CD14-positive monocyte (primary cell): ENCODE measurements around the gene OSBPL2. TPM values are rescaled to one million over a fixed set of nuclear protein-coding genes. Genes with fewer than 3 reads are reported as not detected.

Experiments
- DNase-seq, 3 donors: peaks; one replicate each; pipeline ENCODE4 v3.0.0-alpha.2; 2011 to 2022
- H2AFZ ChIP-seq: 2 replicates; pipeline ENCODE4 v1.6.0; 2012; ENCODE audit warnings: mild to moderate bottlenecking, low read depth, low read length, inconsistent platforms; ENCODE audit not compliant: insufficient read depth, poor library complexity, severe bottlenecking
- H3K27ac ChIP-seq, 2 donors: 1 replicate in 1 of 2; 2 replicates in 1 of 2; pipeline ENCODE4 v1.5.1; 2012 to 2013; ENCODE audit warnings: low read length in 2 of 2, control low read depth in 1 of 2, inconsistent platforms in 1 of 2, low read depth in 1 of 2, mild to moderate bottlenecking in 1 of 2
- H3K27me3 ChIP-seq, 2 donors: one replicate each; pipeline versions ENCODE4 v1.6.0 to v1.6.1; 2011 to 2013; ENCODE audit warnings: low read length in 2 of 2; ENCODE audit not compliant: control insufficient read depth in 2 of 2, insufficient read depth in 2 of 2
- H3K36me3 ChIP-seq, 2 donors: replicated peaks in 1 of 2; 1 replicate in 1 of 2; 2 replicates in 1 of 2; pipeline versions ENCODE4 v1.5.1 to v1.6.1; 2012 to 2013; ENCODE audit warnings: low read length in 2 of 2, control low read depth in 1 of 2, inconsistent platforms in 1 of 2, mild to moderate bottlenecking in 1 of 2; ENCODE audit not compliant: insufficient read depth in 2 of 2, control insufficient read depth in 1 of 2
- H3K4me1 ChIP-seq, 2 donors: 1 replicate in 1 of 2; 2 replicates in 1 of 2; pipeline versions ENCODE4 v1.5.1 to v1.6.1; 2012 to 2013; ENCODE audit warnings: low read length in 2 of 2, control low read depth in 1 of 2, inconsistent platforms in 1 of 2, mild to moderate bottlenecking in 1 of 2, moderate library complexity in 1 of 2; ENCODE audit not compliant: insufficient read depth in 2 of 2, control insufficient read depth in 1 of 2
- H3K4me2 ChIP-seq: replicated peaks from 2 replicates; pipeline ENCODE3; 2012; ENCODE audit warnings: low read length, moderate library complexity, mild to moderate bottlenecking; ENCODE audit not compliant: poor library complexity, severe bottlenecking; ENCODE audit errors: extremely low read depth
- H3K4me3 ChIP-seq, 3 experiments: fragments of 200-600 bp in 1 of 3; sonication (generic) in 1 of 3; replicated peaks in 1 of 3; 1 replicate in 2 of 3; 2 replicates in 1 of 3; pipeline ENCODE4 v1.5.1; 2011 to 2013; ENCODE audit warnings: low read length in 3 of 3, mild to moderate bottlenecking in 3 of 3, control low read depth in 2 of 3, low read depth in 2 of 3, inconsistent platforms in 1 of 3, moderate library complexity in 1 of 3
- H3K79me2 ChIP-seq: 2 replicates; pipeline ENCODE4 v1.6.0; 2012; ENCODE audit warnings: mild to moderate bottlenecking, control low read depth, inconsistent platforms, low read length, moderate library complexity; ENCODE audit not compliant: insufficient read depth
- H3K9ac ChIP-seq: 2 replicates; pipeline ENCODE4 v1.6.0; 2017; ENCODE audit warnings: low read length, mild to moderate bottlenecking; ENCODE audit not compliant: insufficient read depth, poor library complexity, severe bottlenecking
- H3K9me3 ChIP-seq, 2 donors: replicated peaks in 1 of 2; 1 replicate in 1 of 2; 2 replicates in 1 of 2; pipeline versions ENCODE4 v1.5.1 to v1.6.1; 2012 to 2013; ENCODE audit warnings: low read length in 2 of 2, control low read depth in 1 of 2; ENCODE audit not compliant: control insufficient read depth in 1 of 2, insufficient read depth in 1 of 2
- H4K20me1 ChIP-seq: 2 replicates; pipeline ENCODE4 v1.6.0; 2012; ENCODE audit warnings: mild to moderate bottlenecking, low read length, control low read depth, moderate library complexity; ENCODE audit not compliant: insufficient read depth
- H3K27ac Mint-ChIP-seq, 7 donors: one replicate each; pipeline ENCODE4 v1.8.0; 2020; ENCODE audit warnings: mild to moderate bottlenecking in 7 of 7, mixed read lengths in 7 of 7, moderate library complexity in 6 of 7, inconsistent platforms in 2 of 7
- H3K27me3 Mint-ChIP-seq, 3 donors: one replicate each; pipeline ENCODE4 v1.8.0; 2021 to 2022; ENCODE audit warnings: low read depth in 3 of 3, mild to moderate bottlenecking in 3 of 3, mixed read lengths in 3 of 3, moderate library complexity in 3 of 3, inconsistent platforms in 1 of 3
- H3K36me3 Mint-ChIP-seq, 2 donors: one replicate each; pipeline ENCODE4 v1.8.0; 2020; ENCODE audit warnings: mixed read lengths in 2 of 2, inconsistent platforms in 1 of 2, mild to moderate bottlenecking in 1 of 2
- H3K4me1 Mint-ChIP-seq: one replicate; pipeline ENCODE4 v1.8.0; 2020; ENCODE audit warnings: mild to moderate bottlenecking, mixed read lengths
- H3K4me3 Mint-ChIP-seq, 2 donors: one replicate each; pipeline ENCODE4 v1.8.0; 2020; ENCODE audit warnings: mild to moderate bottlenecking in 2 of 2, mixed read lengths in 2 of 2, moderate library complexity in 1 of 2
- H3K9me3 Mint-ChIP-seq, 7 donors: one replicate each; pipeline ENCODE4 v1.8.0; 2020 to 2022; ENCODE audit warnings: mixed read lengths in 7 of 7, mild to moderate bottlenecking in 6 of 7, moderate library complexity in 6 of 7, inconsistent platforms in 2 of 7
- CTCF ChIP-seq: fragments of 200-600 bp; IDR thresholded peaks from one replicate; pipeline ENCODE4 v1.8.0; 2022; ENCODE audit warnings: antibody characterized with exemption, mild to moderate bottlenecking
- WGBS: methylation state at CpG from one replicate; pipeline ENCODE4 v1.1.5; 2013; ENCODE audit warnings: missing lambda C conversion rate; ENCODE audit not compliant: insufficient coverage; 5-methylcytosine and 5-hydroxymethylcytosine counted together
- intact Hi-C, 2 donors: fragments of 100-400 bp; cut with micrococcal nuclease; formaldehyde crosslinking; loops; one replicate each; pipeline versions ENCODE4 v1.15.0 to v1.15.1; 2023
- polyA plus RNA-seq, 3 donors: library from polyadenylated mRNA; depleted of rRNA in 1 of 3; unstranded in 2 of 3; stranded (reverse) in 1 of 3; fragments of 300-500 nt in 2 of 3; fragments of >200 nt in 1 of 3; fragmentation: Illumina TruSeq in 2 of 3; gene quantifications; 1 replicate in 2 of 3; 2 replicates in 1 of 3; pipeline ENCODE4 v1.2.3, GENCODE V29; 2012 to 2021

Gene OSBPL2
- polyA plus RNA-seq, 3 donors, result 12.9 to 29.1 (median 17.9) TPM

- TF ChIP-seq CTCF, result no peak
- H4K20me1 ChIP-seq, result no peaks in the 10 kb centered on the region
- H3K27me3 Mint-ChIP-seq, result no peaks in the 10 kb centered on the region
- intact Hi-C loops, result no loop called here
- H3K79me2 ChIP-seq, result no peaks in the 10 kb centered on the region
- H3K27me3 ChIP-seq, result no peaks in the 10 kb centered on the region
- no peak overlapping the region for H3K9ac ChIP-seq
- H3K9me3 Mint-ChIP-seq, result peaks cover 0 to 3% (median 0%) of the 10 kb centered on the region in 7 donors
- peaks cover 68 to 86% of the 10 kb centered on the region in 2 donors for H3K36me3 Mint-ChIP-seq
- 100% methylated on average over 1 of the region's 6 CpGs for WGBS
- H3K4me2 ChIP-seq, result no peak overlapping the region
- no peaks in the 10 kb centered on the region for H3K9me3 ChIP-seq
- H3K27ac Mint-ChIP-seq, result no peak overlapping the region
- no peaks in the 10 kb centered on the region for H3K4me1 Mint-ChIP-seq
- peaks cover 73 to 94% of the 10 kb centered on the region in 2 donors for H3K36me3 ChIP-seq
- no peak overlapping the region for H3K4me3 Mint-ChIP-seq
- H3K27ac ChIP-seq, result no peak overlapping the region
- H2AFZ ChIP-seq, result no peak overlapping the region
- no peaks in the 10 kb centered on the region for H3K4me1 ChIP-seq
- no peak for DNase-seq
- H3K4me3 ChIP-seq, result no peak overlapping the region
Measured at GRCh38 chr20:62287129-62287528, 48.8 kb downstream of the OSBPL2 start.

GRCh38 chr20:62287759-62288534, 49.6 kb downstream of the OSBPL2 start:
- Histone ChIP-seq H3K9me3 (no peaks in the 10 kb centered on the region), H3K4me2 (no peak overlapping the region), H3K27ac (no peak overlapping the region), H3K79me2 (no peaks in the 10 kb centered on the region), H2AFZ (no peak overlapping the region), H3K36me3 (peaks cover 70 to 93% of the 10 kb centered on the region in 2 donors), H4K20me1 (no peaks in the 10 kb centered on the region), H3K4me3 (no peak overlapping the region), H3K27me3 (no peaks in the 10 kb centered on the region), H3K9ac (no peak overlapping the region), H3K4me1 (no peaks in the 10 kb centered on the region)
- Mint-ChIP-seq H3K27ac (peak overlapping the region in 2 of 7 donors; percentile 50 to 52), H3K4me1 (no peaks in the 10 kb centered on the region), H3K4me3 (no peak overlapping the region), H3K36me3 (peaks cover 63 to 84% of the 10 kb centered on the region in 2 donors), H3K27me3 (no peaks in the 10 kb centered on the region), H3K9me3 (peaks cover 0 to 3% (median 0%) of the 10 kb centered on the region in 7 donors)
- 97% methylated on average over 9 of the region's 12 CpGs for WGBS
- intact Hi-C loops, result no loop called here
- TF ChIP-seq CTCF, result no peak
- DNase-seq, result no peak
